ENCODE measurements around the gene ADNP. TPM values are rescaled to one million over a fixed set of nuclear protein-coding genes. Genes with fewer than 3 reads are reported as not detected.

The ADNP gene
- total and polyA plus RNA-seq, 2 of the 13 experiments (the other 11 are each of a cell fraction or from before 2014, with no cell fraction given): 21.0 to 21.5 TPM

DNA sequence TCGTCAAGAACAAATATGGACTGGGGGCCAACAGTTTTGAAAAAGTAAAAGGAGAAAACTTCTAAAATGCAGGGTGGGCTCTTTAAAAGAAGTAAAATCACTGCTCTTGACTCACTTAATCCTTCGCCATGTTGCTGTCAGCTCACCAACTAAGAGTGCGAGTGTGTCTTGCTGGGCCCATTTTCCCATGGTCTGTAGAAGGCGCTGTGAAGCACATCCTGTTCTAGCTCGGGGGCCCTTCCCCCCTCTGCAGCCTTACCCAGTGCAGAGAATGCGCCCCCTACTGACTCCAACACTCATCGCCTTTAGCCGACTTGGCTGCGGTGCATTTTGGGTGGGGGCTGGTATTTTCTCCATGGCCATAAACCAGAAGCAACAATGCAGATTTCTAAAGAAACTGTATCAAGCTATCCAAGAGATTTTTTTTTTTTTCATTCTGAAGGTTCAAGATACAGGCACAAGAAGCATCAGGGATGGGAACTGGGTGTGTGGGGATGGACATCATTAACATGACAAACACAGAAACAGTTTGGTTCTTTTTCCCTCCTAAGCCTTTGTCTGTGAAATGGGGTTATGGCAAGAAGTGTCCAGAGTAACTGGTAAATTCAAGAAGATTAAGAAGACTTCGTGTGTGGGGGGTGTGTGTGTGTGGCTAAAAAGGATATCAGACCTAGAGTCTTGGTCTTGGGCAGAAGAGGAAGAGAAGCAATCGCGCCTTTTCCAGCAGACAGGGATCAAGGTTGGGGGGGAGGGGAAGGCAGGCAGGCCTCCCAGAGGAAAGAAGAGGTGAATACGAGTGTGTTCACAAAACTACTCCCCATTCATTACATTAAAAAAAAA is 1.7 kb downstream of the ADNP start (continued):
- TF ChIP-seq, protein P1, sequence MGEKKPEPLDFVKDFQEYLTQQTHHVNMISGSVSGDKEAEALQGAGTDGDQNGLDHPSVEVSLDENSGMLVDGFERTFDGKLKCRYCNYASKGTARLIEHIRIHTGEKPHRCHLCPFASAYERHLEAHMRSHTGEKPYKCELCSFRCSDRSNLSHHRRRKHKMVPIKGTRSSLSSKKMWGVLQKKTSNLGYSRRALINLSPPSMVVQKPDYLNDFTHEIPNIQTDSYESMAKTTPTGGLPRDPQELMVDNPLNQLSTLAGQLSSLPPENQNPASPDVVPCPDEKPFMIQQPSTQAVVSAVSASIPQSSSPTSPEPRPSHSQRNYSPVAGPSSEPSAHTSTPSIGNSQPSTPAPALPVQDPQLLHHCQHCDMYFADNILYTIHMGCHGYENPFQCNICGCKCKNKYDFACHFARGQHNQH (CRISPR knock-in tag; IDR thresholded peaks at IDR 0.05): peak; percentile 94; the same call in 1 of the 2 replicates
- TF ChIP-seq, protein P2, sequence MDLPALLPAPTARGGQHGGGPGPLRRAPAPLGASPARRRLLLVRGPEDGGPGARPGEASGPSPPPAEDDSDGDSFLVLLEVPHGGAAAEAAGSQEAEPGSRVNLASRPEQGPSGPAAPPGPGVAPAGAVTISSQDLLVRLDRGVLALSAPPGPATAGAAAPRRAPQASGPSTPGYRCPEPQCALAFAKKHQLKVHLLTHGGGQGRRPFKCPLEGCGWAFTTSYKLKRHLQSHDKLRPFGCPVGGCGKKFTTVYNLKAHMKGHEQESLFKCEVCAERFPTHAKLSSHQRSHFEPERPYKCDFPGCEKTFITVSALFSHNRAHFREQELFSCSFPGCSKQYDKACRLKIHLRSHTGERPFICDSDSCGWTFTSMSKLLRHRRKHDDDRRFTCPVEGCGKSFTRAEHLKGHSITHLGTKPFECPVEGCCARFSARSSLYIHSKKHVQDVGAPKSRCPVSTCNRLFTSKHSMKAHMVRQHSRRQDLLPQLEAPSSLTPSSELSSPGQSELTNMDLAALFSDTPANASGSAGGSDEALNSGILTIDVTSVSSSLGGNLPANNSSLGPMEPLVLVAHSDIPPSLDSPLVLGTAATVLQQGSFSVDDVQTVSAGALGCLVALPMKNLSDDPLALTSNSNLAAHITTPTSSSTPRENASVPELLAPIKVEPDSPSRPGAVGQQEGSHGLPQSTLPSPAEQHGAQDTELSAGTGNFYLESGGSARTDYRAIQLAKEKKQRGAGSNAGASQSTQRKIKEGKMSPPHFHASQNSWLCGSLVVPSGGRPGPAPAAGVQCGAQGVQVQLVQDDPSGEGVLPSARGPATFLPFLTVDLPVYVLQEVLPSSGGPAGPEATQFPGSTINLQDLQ (CRISPR knock-in tag; IDR thresholded peaks at IDR 0.05): no peak
- TF ChIP-seq ZFP82 (CRISPR knock-in tag; IDR thresholded peaks at IDR 0.05; ENCODE audit: borderline replicate concordance) (no peak), NBN (conservative IDR thresholded peaks at IDR 0.05) (no peak), ZNF510 (CRISPR knock-in tag; IDR thresholded peaks at IDR 0.05; ENCODE audit: low read depth) (peak; percentile 81; the same call in 1 of the 2 replicates), ZFP37 (CRISPR knock-in tag; IDR thresholded peaks at IDR 0.05; ENCODE audit: borderline replicate concordance) (0 out of 2 replicates have a peak, but pooled peaks have one; percentile 77), GTF2F1 (IDR thresholded peaks at IDR 0.05; ENCODE audit: low read length) (0 out of 2 replicates have a peak, but pooled peaks have one; percentile 17), TGIF2 (CRISPR knock-in tag; IDR thresholded peaks at IDR 0.05) (peak; percentile 85), ZNF367 (CRISPR knock-in tag; IDR thresholded peaks at IDR 0.05; ENCODE audit: borderline replicate concordance) (no peak), ZNF468 (CRISPR knock-in tag; IDR thresholded peaks at IDR 0.05) (0 out of 2 replicates have a peak, but pooled peaks have one; percentile 40), ZNF124 (CRISPR knock-in tag; IDR thresholded peaks at IDR 0.05) (peak; percentile 58; the same call in 1 of the 2 replicates), SOX5 (CRISPR knock-in tag; IDR thresholded peaks at IDR 0.05; ENCODE audit: borderline replicate concordance) (peak; percentile 76), FOXJ3 (CRISPR knock-in tag; IDR thresholded peaks at IDR 0.05; ENCODE audit: borderline replicate concordance) (no peak), ZNF160 (CRISPR knock-in tag; IDR thresholded peaks at IDR 0.05) (no peak), ZNF3 (CRISPR knock-in tag; IDR thresholded peaks at IDR 0.05) (0 out of 2 replicates have a peak, but pooled peaks have one; percentile 72), FOXM1 (CRISPR knock-in tag; IDR thresholded peaks at IDR 0.05) (no peak)
- TF ChIP-seq, protein P3, sequence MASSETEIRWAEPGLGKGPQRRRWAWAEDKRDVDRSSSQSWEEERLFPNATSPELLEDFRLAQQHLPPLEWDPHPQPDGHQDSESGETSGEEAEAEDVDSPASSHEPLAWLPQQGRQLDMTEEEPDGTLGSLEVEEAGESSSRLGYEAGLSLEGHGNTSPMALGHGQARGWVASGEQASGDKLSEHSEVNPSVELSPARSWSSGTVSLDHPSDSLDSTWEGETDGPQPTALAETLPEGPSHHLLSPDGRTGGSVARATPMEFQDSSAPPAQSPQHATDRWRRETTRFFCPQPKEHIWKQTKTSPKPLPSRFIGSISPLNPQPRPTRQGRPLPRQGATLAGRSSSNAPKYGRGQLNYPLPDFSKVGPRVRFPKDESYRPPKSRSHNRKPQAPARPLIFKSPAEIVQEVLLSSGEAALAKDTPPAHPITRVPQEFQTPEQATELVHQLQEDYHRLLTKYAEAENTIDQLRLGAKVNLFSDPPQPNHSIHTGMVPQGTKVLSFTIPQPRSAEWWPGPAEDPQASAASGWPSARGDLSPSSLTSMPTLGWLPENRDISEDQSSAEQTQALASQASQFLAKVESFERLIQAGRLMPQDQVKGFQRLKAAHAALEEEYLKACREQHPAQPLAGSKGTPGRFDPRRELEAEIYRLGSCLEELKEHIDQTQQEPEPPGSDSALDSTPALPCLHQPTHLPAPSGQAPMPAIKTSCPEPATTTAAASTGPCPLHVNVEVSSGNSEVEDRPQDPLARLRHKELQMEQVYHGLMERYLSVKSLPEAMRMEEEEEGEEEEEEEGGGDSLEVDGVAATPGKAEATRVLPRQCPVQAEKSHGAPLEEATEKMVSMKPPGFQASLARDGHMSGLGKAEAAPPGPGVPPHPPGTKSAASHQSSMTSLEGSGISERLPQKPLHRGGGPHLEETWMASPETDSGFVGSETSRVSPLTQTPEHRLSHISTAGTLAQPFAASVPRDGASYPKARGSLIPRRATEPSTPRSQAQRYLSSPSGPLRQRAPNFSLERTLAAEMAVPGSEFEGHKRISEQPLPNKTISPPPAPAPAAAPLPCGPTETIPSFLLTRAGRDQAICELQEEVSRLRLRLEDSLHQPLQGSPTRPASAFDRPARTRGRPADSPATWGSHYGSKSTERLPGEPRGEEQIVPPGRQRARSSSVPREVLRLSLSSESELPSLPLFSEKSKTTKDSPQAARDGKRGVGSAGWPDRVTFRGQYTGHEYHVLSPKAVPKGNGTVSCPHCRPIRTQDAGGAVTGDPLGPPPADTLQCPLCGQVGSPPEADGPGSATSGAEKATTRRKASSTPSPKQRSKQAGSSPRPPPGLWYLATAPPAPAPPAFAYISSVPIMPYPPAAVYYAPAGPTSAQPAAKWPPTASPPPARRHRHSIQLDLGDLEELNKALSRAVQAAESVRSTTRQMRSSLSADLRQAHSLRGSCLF (CRISPR knock-in tag; IDR thresholded peaks at IDR 0.05; ENCODE audit: borderline replicate concordance): no peak
- TF ChIP-seq, protein P4, sequence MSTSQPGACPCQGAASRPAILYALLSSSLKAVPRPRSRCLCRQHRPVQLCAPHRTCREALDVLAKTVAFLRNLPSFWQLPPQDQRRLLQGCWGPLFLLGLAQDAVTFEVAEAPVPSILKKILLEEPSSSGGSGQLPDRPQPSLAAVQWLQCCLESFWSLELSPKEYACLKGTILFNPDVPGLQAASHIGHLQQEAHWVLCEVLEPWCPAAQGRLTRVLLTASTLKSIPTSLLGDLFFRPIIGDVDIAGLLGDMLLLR (CRISPR knock-in tag; IDR thresholded peaks at IDR 0.05): peak; percentile 72; the same call in 1 of the 2 replicates
- TF ChIP-seq, protein P5, sequence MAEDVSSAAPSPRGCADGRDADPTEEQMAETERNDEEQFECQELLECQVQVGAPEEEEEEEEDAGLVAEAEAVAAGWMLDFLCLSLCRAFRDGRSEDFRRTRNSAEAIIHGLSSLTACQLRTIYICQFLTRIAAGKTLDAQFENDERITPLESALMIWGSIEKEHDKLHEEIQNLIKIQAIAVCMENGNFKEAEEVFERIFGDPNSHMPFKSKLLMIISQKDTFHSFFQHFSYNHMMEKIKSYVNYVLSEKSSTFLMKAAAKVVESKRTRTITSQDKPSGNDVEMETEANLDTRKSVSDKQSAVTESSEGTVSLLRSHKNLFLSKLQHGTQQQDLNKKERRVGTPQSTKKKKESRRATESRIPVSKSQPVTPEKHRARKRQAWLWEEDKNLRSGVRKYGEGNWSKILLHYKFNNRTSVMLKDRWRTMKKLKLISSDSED (CRISPR knock-in tag; IDR thresholded peaks at IDR 0.05): no peak

Data from HepG2 (cell line).